ENCODE data around the gene YTHDF1. TPM values are rescaled to one million over a fixed set of nuclear protein-coding genes. Genes with fewer than 3 reads are reported as not detected.

YTHDF1 gene
- total and polyA plus RNA-seq, 2 donors (not counting 1 experiment from before 2014, with no cell fraction given), result 25.3 to 40.5 TPM

DNA sequence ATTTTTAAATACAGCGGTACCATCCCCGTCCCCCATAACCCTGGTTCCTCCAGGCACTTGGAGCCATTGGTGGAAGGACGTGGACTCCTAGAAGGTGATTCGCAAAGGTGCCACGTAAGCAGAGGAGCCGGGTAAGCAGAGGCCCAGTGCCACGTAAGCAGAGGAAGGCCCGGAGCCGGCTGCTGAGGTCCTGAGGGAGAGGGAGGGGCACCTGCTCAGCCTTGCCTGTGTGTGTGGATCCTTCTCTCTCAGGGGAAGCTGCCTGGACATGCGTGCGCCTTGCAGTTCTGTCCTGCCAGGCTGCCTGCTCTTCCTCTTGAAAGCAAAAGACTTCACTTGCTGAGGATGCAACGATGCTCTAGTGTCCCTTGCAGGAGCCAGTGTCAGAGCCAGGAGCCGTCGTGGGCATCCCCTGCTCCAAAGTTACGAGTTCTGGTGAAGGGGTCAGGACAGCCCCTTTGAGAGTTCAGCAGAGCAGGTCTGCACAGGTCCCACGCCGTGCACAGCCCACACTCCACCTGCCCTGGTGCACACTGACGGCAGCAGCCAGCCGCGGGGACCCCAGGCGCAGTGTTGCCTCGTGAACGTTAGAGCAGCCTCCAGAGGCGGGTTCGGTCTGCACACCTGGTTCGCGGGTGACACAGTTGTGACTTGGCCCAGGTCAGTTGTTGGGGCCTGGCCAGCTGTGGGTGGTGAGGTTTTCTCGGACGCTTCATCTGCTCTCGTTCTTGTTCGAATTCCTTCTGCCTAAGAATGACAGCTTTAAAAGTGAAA, 40.2 kb upstream of the YTHDF1 start:
- intact Hi-C loops (cut with micrococcal nuclease), result no loop called here
- Mint-ChIP-seq H3K4me1 (peaks cover 8% of the 10 kb centered on the region), H3K27ac (no peak overlapping the region), H3K27me3 (peaks cover 42% of the 10 kb centered on the region), H3K9me3 (ENCODE audit: insufficient read depth) (no peaks in the 10 kb centered on the region), H3K4me3 (no peak overlapping the region)
- no peak overlapping the region for H3K4me2 ChIP-seq (replicated peaks; ENCODE audit: low read depth, low read length, poor library complexity, severe bottlenecking)
- ChIA-PET POLR2A (no interaction called here), CTCF (no interaction called here)
- 50% methylated on average over 22 of the region's 31 CpGs for WGBS (ENCODE audit: insufficient coverage)
- no peaks in the 10 kb centered on the region for H4K20me1 ChIP-seq (ENCODE audit: control insufficient read depth, insufficient read depth, low read length, poor library complexity, severe bottlenecking)
- TF ChIP-seq EZH2 (IDR thresholded peaks at IDR 0.05; ENCODE audit: borderline replicate concordance, insufficient read depth, low read depth, low read length, poor library complexity, severe bottlenecking), result no peak
- TF ChIP-seq, protein P1, sequence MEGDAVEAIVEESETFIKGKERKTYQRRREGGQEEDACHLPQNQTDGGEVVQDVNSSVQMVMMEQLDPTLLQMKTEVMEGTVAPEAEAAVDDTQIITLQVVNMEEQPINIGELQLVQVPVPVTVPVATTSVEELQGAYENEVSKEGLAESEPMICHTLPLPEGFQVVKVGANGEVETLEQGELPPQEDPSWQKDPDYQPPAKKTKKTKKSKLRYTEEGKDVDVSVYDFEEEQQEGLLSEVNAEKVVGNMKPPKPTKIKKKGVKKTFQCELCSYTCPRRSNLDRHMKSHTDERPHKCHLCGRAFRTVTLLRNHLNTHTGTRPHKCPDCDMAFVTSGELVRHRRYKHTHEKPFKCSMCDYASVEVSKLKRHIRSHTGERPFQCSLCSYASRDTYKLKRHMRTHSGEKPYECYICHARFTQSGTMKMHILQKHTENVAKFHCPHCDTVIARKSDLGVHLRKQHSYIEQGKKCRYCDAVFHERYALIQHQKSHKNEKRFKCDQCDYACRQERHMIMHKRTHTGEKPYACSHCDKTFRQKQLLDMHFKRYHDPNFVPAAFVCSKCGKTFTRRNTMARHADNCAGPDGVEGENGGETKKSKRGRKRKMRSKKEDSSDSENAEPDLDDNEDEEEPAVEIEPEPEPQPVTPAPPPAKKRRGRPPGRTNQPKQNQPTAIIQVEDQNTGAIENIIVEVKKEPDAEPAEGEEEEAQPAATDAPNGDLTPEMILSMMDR (IDR thresholded peaks at IDR 0.05), result no peak
- H3K4me3 ChIP-seq (ENCODE audit: control extremely low read depth in 1 of 5, extremely low read depth in 1 of 5, insufficient read depth in 1 of 5, low read depth in 2 of 5, low read length in 4 of 5), result no peak overlapping the region
- H3K9ac ChIP-seq (ENCODE audit: low read length), result no peak overlapping the region
- H3K79me2 ChIP-seq (ENCODE audit: control insufficient read depth, insufficient read depth, low read length), result no peaks in the 10 kb centered on the region
- peaks cover 8 to 11% of the 10 kb centered on the region in 2 donors for H3K4me1 ChIP-seq (ENCODE audit: control insufficient read depth in 2 of 2, insufficient read depth in 2 of 2, low read length in 2 of 2)
- peaks cover 0 to 45% (median 14%) of the 10 kb centered on the region in 4 experiments for H3K27me3 ChIP-seq (replicated peaks in 1 of 4; ENCODE audit: control extremely low read depth in 1 of 4, control insufficient read depth in 3 of 4, insufficient read depth in 4 of 4, low read length in 3 of 4)
- no peak for DNase-seq
- no peak overlapping the region for H2AFZ ChIP-seq (ENCODE audit: insufficient read depth, low read depth, low read length, poor library complexity, severe bottlenecking)
- no peak overlapping the region for H3K27ac ChIP-seq (ENCODE audit: low read length in 2 of 2)
- no peaks in the 10 kb centered on the region for H3K36me3 ChIP-seq (replicated peaks in 1 of 2; ENCODE audit: control extremely low read depth in 1 of 2, control insufficient read depth in 1 of 2, extremely low read depth in 1 of 2, insufficient read depth in 2 of 2, low read length in 1 of 2)
- H3K9me3 ChIP-seq (ENCODE audit: control extremely low read depth in 1 of 3, control insufficient read depth in 2 of 3, insufficient read depth in 1 of 3, low read length in 2 of 3), result no peaks in the 10 kb centered on the region
- no peak for ATAC-seq (ENCODE audit: low read depth)
